Measurements from ENCODE around the gene RPL6.
A peak's percentile ranks its signal among the peaks of the same experiment; 100 is the strongest.
"Not testable (repeated sequence)": the region's sequence is repeated elsewhere in the genome, so short reads cannot be mapped to it uniquely, and the experiment has no call there.

RPL6 gene

GRCh38 chr12:112419297-112420133 lies 10.1 kb upstream of the RPL6 start:
- TF ChIP-seq CTCF (IDR thresholded peaks at IDR 0.05; ENCODE audit: insufficient read depth, low read depth, low read length, missing control alignments) = no peak
- DNase-seq (ENCODE audit: low read depth) = peak; percentile 92

GRCh38 chr12:112418608-112419296 lies 9.3 kb upstream of the RPL6 start, which contains the start of gene PTPN11:
Gene PTPN11, plus strand, starts transcription at chr12:112418947. Its CDS starts 165 bp downstream, at chr12:112419112.
- peak; percentile 89 for DNase-seq (ENCODE audit: low read depth)
- H3K4me3 ChIP-seq (ENCODE audit: low read length) = peak within 1 kb of the TSS; percentile 91
- TF ChIP-seq CTCF (IDR thresholded peaks at IDR 0.05; ENCODE audit: insufficient read depth, low read depth, low read length, missing control alignments) = no peak

More at GRCh38 chr12:112419297-112420133, 10.1 kb upstream of the RPL6 start:
- H3K4me3 ChIP-seq (ENCODE audit: low read length) = peak overlapping the region; percentile 91

GRCh38 chr12:112418273-112418607 lies 8.8 kb upstream of the RPL6 start:
- H3K4me3 ChIP-seq (ENCODE audit: low read length) = peak overlapping the region; percentile 91
- DNase-seq (ENCODE audit: low read depth) = no peak
- TF ChIP-seq CTCF (IDR thresholded peaks at IDR 0.05; ENCODE audit: insufficient read depth, low read depth, low read length, missing control alignments) = no peak

GRCh38 chr12:112415457-112415856 lies 6.1 kb upstream of the RPL6 start:
- DNase-seq (ENCODE audit: low read depth); H3K4me3 ChIP-seq (ENCODE audit: low read length): not testable (repeated sequence)

- TF ChIP-seq CTCF (IDR thresholded peaks at IDR 0.05; ENCODE audit: insufficient read depth, low read depth, low read length, missing control alignments) = no peak
- no peak overlapping the region for H3K4me3 ChIP-seq (ENCODE audit: low read length)
- DNase-seq (ENCODE audit: low read depth) = no peak
Observed at GRCh38 chr12:112413855-112414625, 4.6 kb upstream of the RPL6 start.

GRCh38 chr12:112409906-112410244 lies 470 bp upstream of the RPL6 start:
- TF ChIP-seq CTCF (IDR thresholded peaks at IDR 0.05; ENCODE audit: insufficient read depth, low read depth, low read length, missing control alignments) = no peak
- no peak overlapping the region for H3K4me3 ChIP-seq (ENCODE audit: low read length)
- no peak for DNase-seq (ENCODE audit: low read depth)

- no peak for TF ChIP-seq CTCF (IDR thresholded peaks at IDR 0.05; ENCODE audit: insufficient read depth, low read depth, low read length, missing control alignments)
- peak overlapping the region; percentile 69 for H3K4me3 ChIP-seq (ENCODE audit: low read length)
- DNase-seq (ENCODE audit: low read depth) = peak; percentile 25
Observed at GRCh38 chr12:112408621-112409020, 784 bp downstream of the RPL6 start.

- not testable (repeated sequence) for DNase-seq (ENCODE audit: low read depth)
- H3K4me3 ChIP-seq (ENCODE audit: low read length) = peak overlapping the region; percentile 69
Observed at GRCh38 chr12:112407683-112408082, 1.7 kb downstream of the RPL6 start.
